Measurements from ENCODE around the gene OR9K2.
"Not testable (repeated sequence)": the region's sequence is repeated elsewhere in the genome, so short reads cannot be mapped to it uniquely, and the experiment has no call there.

The OR9K2 gene, protein sequence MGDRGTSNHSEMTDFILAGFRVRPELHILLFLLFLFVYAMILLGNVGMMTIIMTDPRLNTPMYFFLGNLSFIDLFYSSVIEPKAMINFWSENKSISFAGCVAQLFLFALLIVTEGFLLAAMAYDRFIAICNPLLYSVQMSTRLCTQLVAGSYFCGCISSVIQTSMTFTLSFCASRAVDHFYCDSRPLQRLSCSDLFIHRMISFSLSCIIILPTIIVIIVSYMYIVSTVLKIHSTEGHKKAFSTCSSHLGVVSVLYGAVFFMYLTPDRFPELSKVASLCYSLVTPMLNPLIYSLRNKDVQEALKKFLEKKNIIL

DNA sequence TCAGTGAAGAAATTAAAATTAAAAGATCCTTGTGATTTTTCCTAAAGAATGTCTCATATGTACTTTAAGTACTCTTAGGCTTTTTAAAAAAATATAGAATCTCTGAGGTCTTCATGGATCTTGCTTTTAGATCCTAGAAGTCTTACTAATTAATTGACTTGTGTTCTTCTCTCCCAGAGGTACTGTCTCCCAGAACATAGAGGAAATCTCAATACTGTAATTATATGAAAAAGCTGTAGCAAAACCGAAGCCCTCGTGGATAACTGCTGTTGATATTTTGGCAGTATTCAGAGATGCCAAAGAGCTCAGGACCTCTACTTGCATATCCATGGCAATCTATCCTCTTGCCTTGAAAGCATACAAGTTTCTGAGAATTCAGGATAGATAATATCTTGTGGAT, at the start of gene OR9K2:
TSS of gene OR9K2 (plus strand) at position 301 of the 400 bp plus-strand sequence. CDS start 3,429 bp downstream, outside the sequence.
- no peak for DNase-seq

DNA sequence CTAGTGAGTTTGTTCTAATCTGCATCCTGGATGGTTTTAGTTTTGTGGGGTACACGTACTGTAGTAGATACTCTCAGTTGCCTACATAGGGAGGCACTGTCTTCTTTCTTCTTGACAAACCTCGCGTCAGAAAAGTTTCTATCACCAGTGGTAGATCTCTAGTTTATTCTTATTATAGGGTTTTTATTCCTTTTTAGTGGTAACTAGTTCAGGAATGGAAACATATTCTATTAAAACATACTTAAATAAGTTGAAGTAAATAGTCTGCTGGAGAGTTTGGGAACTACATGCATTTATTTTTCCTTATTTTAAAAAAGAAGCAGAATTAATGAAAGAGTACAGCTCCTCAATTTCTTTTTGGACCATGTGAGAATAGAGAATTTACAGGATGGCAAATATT, 33.6 kb upstream of the OR9K2 start:
- no peak for DNase-seq

DNA sequence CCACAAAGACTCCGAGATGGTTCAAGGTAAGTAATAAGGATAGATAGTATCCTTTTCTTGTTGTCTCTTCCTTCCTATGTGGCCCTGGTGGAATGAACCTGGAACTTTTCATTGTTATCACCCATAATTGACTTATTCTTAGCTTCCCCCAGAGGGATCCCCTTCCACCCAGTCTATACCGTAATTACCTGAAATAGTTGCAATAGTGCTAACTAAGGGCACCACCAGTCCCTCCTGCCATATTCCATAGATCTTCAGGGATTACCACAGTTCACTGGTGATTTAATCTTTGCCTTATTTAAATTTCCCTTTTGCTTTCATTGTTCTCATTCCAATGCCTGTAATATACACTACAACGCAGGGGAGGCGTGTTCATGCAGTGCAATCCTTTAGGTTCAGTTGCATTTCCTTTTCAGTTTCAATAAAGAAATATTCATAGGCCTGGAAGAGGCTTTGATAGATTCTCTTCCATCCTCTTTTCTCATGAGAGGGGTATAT, 13.8 kb upstream of the OR9K2 start:
- DNase-seq = no peak

DNA sequence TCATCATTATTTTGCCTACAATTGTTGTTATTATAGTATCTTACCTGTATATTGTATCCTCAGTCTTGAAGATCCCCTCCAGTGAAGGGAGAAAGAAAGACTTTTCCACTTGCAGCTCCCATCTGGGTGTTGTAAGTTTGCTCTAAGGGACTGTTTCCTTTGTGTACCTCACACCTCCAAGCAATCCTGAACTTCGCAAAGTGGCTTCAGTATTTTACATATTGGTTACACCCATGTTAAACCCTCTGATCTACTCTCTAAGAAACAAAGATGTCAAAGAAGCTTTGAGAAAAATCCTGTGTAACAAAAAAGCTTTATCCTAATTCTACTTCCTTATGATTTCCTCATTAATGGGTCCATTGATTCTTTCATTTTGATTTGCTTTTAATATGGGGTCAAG, 10.1 kb upstream of the OR9K2 start:
- no peak for DNase-seq

DNA sequence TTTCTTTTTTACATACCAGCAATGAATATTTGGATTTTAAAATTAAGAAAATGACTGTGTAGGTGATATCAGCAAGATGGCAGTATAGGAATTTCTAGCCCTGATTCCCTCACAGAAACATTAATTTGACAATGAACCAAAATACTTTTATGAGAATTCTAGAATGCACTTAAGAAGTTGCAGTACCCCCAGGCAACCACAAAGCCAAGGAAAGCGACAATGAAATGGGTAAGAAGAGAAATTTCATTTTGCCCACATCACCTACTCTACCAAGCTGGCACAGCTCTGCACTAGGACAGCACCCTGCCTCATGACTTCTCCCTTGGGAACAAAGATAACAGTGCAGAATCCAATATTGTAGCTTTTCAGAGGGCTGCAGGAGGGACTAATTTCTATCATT, 6.6 kb downstream of the OR9K2 start:
- DNase-seq = no peak

DNA sequence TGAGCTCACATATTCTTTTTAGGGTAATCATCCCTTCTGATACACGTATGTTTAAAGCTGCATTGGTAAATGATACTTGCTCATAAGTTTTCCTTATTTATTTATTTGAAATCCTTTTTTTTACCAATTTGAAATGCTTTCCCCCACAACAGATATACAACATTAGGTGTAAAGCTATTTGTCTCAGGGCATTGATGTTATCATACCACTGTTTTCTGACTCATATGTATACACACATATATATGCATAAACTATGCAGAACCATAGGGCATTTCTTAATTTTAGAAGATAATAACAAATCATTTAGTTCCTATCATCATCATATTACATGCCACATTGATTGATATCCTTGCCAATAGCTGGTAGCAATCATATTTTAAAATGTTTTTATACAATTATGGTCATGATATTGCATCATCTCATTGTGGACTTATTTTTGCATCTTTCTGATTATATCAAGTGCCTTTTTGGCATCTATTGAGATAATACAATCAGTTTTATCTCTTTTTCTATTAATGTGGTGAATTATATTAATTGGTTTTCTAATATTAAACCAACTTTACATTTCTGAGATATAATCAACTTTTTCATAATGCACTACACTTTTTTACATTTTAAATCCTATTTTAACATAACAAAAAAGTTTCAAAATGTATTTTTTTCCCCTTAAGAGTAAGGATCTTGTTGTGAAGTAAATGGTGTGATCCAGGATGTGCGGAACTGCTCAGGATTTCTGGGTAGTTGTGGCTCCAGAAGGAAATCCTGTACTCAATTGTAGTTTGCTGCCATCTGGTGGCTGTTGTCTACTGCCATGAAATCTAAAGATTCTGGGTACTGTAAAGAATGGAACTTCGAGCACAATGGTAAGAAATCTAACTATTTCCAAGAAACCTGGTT, 16.7 kb downstream of the OR9K2 start:
- DNase-seq = peak; percentile 64

DNA sequence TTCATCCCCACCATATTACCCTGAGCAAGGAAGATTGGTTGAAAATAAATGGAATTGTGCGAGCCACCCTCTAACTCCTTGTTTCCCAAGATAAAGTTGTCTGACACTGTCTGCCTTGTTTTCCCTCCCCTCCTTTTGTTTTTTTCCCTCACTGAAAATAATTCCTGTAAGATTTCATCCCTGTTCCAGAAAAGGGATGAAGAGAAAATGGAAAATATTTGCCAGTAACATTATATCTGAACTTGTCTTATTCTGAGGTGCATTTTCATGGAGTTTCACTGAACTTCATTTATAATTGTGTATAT, 17.3 kb downstream of the OR9K2 start:
- no peak for DNase-seq

DNA sequence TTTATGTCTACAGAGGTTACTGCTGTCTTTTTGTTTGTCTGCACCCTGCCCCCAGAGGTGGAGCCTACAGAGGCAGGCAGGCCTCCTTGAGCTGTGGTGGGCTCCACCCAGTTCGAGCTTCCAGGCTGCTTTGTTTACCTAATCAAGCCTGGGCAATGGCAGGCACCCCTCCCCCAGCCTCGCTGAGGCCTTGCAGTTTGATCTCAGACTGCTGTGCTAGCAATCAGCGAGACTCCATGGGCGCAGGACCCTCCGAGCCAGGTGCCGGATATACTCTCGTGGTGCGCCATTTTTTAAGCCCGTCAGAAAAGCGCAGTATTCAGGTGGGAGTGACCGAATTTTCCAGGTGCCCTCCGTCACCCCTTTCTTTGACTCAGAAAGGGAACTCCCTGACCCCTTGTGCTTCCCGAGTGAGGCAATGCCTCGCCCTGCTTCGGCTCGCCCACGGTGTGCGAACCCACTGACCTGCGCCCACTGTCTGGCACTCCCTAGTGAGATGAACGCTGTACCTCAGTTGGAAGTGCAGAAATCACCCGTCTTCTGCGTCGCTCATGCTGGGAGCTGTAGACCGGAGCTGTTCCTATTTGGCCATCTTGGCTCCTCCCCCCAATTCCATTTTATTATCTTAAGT, 40.9 kb downstream of the OR9K2 start:
- not testable (repeated sequence) for DNase-seq

DNA sequence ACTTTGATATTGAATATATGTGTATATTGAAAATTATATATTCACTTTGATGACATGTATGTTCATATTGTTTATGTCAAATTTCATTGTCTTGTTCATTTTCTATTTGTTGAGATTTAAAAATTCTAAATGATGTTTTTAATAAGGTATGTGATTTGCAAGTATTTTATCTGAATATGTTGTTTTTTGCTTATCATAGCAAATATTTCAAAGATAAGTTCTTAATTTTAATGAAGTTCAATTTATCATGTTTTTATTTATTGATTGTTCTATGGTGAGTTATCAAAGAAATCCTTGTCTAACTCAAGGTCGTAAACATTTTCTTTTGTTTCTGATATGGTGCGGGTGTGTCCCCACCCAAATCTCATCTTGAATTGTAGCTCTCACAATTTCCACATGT, 45.2 kb downstream of the OR9K2 start:
- no peak for DNase-seq

DNA sequence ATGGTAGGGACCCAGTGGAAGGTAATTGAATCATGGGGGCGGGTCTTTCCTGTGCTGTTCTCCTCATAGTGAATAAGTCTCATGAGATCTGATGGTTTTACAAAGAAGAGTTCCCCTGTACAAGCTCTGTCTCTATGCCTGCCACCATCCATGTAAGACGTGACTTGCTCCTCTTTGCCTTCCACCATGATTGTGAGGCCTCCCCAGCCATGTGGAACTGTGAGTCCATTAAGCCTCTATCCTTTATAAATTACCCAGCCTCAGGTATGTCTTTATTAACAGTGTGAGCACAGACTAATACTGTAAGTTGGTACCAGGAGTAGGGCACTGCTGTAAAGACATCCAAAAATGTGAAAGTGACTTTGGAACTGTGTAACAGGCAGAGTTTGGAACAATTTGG, 45.6 kb downstream of the OR9K2 start:
- not testable (repeated sequence) for DNase-seq

DNA sequence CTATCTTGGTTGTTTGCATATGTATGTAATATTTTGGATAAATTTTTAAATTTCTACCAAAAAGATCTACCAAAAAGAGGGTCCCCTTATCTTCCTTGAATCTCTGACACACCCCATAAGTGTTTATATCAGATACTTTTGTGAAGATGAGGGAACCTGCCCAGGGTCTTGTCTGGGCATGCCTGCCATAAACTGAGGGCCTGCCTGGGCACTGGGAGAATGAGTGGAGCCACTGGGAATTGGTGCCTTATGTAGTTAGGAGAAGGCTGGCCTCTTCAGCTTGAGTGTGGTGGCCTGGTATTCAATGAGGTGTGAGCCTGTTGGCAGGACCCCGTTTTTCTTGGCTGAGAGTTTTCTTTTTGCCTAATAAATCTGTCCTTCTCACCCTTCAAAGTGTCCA, 46.5 kb downstream of the OR9K2 start:
- DNase-seq = no peak

DNA sequence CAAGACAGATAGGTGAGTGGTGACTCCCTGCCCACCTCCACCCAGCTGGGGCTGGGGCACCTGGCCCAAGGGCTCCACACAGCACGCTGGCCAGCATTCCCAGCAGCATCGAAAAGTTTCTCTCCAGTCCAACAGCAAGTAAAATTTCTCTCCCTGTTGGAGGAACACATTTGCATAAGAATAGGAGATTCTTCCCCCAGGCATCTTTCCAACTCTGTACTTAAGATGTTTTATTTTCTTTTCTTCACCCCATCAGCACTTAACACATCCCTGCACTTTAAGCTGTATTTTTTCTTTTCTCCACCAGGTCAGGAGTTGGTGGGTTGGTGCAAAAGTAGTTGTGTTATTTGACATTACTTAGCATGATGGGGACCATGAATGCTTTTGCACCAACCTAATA, 47.2 kb downstream of the OR9K2 start:
- DNase-seq = no peak

All from CD4-positive, alpha-beta T cell treated with Interleukin-17A for 4 hours (primary cell).